Esophagus muscularis mucosa (tissue), 4 donors: ENCODE measurements around the gene HDGFL3. TPM values are rescaled to one million over a fixed set of nuclear protein-coding genes. Genes with fewer than 3 reads are reported as not detected.
"Not testable (repeated sequence)": the region's sequence is repeated elsewhere in the genome, so short reads cannot be mapped to it uniquely, and the experiment has no call there.

ENCODE experiments used
- DNase-seq: peaks from one replicate; pipeline ENCODE4 v3.0.0-alpha.2; 2017; ENCODE audit errors: extremely low spot score
- H3K27ac ChIP-seq, 4 donors: fragments of 200-600 bp; sonication (generic); replicated peaks in 1 of 4; 1 replicate in 3 of 4; 2 replicates in 1 of 4; pipeline ENCODE4 v1.5.1; 2016 to 2019; ENCODE audit warnings: mild to moderate bottlenecking in 1 of 4
- H3K27me3 ChIP-seq, 4 donors: fragments of 200-600 bp; sonication (generic); one replicate each; pipeline versions ENCODE4 v1.5.1 to v1.6.0; 2016 to 2019
- H3K36me3 ChIP-seq, 4 donors: fragments of 200-600 bp; sonication (generic); one replicate each; pipeline ENCODE4 v1.5.1; 2016 to 2019
- H3K4me1 ChIP-seq, 4 donors: fragments of 200-600 bp; sonication (generic); one replicate each; pipeline ENCODE4 v1.5.1; 2016 to 2019
- H3K4me3 ChIP-seq, 4 donors: fragments of 200-600 bp; sonication (generic); 1 replicate in 2 of 4; 2 replicates in 2 of 4; pipeline ENCODE4 v1.5.1; 2016 to 2019; ENCODE audit warnings: mild to moderate bottlenecking in 4 of 4, moderate library complexity in 1 of 4
- H3K9me3 ChIP-seq, 4 donors: fragments of 200-600 bp; sonication (generic); 1 replicate in 3 of 4; 2 replicates in 1 of 4; pipeline ENCODE4 v1.5.1; 2016 to 2019
- EP300 ChIP-seq: sonication (generic); formaldehyde crosslinking; IDR thresholded peaks from one replicate; pipeline ENCODE4 v1.6.1; 2017; ENCODE audit warnings: antibody characterized with exemption
- POLR2A ChIP-seq: fragments of 450-650 bp; IDR thresholded peaks from one replicate; pipeline ENCODE4 v1.6.1; 2017; ENCODE audit warnings: antibody characterized with exemption, moderate library complexity, mild to moderate bottlenecking, low read depth
- POLR2AphosphoS5 ChIP-seq, 2 donors: sonication (generic); formaldehyde crosslinking; IDR thresholded peaks; one replicate each; pipeline ENCODE4 v1.6.1; 2017; ENCODE audit warnings: antibody characterized with exemption in 2 of 2
- WGBS: methylation state at CpG from one replicate; pipeline ENCODE4 v1.1.5; 2018; 5-methylcytosine and 5-hydroxymethylcytosine counted together
- intact Hi-C: fragments of 100-400 bp; cut with DNase I; formaldehyde crosslinking; loops from one replicate; pipeline ENCODE4 v1.15.1; 2023
- total RNA-seq, 4 donors: library from RNA; depleted of rRNA; stranded (reverse); fragments of >200 nt; gene quantifications; one replicate each; pipeline versions ENCODE4 v1.1.0 to v1.2.1, GENCODE V29; 2016
- TF ChIP-seq, protein P1 (sequence below), 3 experiments: fragments of 200-600 bp in 2 of 3; fragments of 450-650 bp in 1 of 3; sonication (generic) in 2 of 3; IDR thresholded peaks; one replicate each; pipeline ENCODE4 v1.5.1; 2017 to 2019; ENCODE audit warnings: antibody characterized with exemption in 3 of 3, mild to moderate bottlenecking in 2 of 3, moderate library complexity in 1 of 3

The HDGFL3 gene
- total RNA-seq, 4 donors from 2014 or later, result 38.1 to 72.6 (median 47.9) TPM

DNA sequence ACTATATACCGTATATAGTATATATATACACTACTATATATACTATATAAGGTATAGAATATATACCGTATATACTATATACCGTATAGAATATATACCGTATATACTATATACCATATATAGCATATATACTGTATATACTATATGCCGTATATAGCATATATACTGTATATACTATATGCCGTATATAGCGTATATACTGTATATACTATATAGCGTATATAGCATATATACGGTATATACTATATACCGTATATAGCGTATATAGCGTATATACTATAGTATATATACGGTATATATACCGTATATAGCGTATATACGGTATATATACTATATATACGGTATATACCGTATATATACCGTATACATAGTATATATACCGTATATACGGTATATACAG lies 22.6 kb upstream of the HDGFL3 start:
- Histone ChIP-seq H3K36me3 (no peaks in the 10 kb centered on the region), H3K27ac (no peak overlapping the region), H3K4me1 (no peaks in the 10 kb centered on the region), H3K4me3 (no peak overlapping the region), H3K27me3 (no peaks in the 10 kb centered on the region), H3K9me3 (no peaks in the 10 kb centered on the region)
- no peak for DNase-seq
- intact Hi-C loops, result no loop called here
- TF ChIP-seq EP300, result no peak
- TF ChIP-seq POLR2AphosphoS5 (IDR thresholded peaks at IDR 0.05), result no peak
- TF ChIP-seq POLR2A, result no peak
- TF ChIP-seq, protein P1, sequence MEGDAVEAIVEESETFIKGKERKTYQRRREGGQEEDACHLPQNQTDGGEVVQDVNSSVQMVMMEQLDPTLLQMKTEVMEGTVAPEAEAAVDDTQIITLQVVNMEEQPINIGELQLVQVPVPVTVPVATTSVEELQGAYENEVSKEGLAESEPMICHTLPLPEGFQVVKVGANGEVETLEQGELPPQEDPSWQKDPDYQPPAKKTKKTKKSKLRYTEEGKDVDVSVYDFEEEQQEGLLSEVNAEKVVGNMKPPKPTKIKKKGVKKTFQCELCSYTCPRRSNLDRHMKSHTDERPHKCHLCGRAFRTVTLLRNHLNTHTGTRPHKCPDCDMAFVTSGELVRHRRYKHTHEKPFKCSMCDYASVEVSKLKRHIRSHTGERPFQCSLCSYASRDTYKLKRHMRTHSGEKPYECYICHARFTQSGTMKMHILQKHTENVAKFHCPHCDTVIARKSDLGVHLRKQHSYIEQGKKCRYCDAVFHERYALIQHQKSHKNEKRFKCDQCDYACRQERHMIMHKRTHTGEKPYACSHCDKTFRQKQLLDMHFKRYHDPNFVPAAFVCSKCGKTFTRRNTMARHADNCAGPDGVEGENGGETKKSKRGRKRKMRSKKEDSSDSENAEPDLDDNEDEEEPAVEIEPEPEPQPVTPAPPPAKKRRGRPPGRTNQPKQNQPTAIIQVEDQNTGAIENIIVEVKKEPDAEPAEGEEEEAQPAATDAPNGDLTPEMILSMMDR (IDR thresholded peaks at IDR 0.05), result no peak
- 93% methylated on average over 21 of the region's 21 CpGs for WGBS

DNA sequence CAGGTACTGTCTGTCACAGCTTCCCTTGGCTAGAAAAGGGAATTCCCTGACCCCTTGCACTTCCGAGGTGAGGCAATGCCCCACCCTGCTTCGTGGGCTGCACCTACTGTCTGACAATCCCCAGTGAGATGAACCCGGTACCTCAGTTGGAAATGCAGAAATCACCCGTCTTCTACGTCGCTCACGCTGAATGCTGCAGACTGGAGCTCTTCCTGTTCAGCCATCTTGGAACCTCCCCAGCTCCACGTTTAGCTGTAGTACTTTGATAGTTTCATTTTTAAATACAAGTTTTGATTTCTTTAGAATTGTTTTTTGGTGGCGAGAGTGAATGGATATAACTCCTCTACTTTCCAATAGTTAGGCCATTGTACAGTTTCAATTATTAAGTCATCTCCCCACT lies 17.8 kb upstream of the HDGFL3 start:
- Histone ChIP-seq H3K27ac (no peak overlapping the region), H3K27me3 (no peaks in the 10 kb centered on the region), H3K36me3 (no peaks in the 10 kb centered on the region), H3K4me1 (no peaks in the 10 kb centered on the region), H3K9me3 (peaks cover 0 to 5% (median 2%) of the 10 kb centered on the region in 4 donors), H3K4me3 (no peak overlapping the region)
- intact Hi-C loops, result no loop called here
- DNase-seq, result no peak
- no peak for TF ChIP-seq POLR2A
- TF ChIP-seq POLR2AphosphoS5 (IDR thresholded peaks at IDR 0.05), result no peak
- TF ChIP-seq, protein P1 (IDR thresholded peaks at IDR 0.05), result no peak
- TF ChIP-seq EP300, result no peak
- 82% methylated on average over 9 of the region's 9 CpGs for WGBS

DNA sequence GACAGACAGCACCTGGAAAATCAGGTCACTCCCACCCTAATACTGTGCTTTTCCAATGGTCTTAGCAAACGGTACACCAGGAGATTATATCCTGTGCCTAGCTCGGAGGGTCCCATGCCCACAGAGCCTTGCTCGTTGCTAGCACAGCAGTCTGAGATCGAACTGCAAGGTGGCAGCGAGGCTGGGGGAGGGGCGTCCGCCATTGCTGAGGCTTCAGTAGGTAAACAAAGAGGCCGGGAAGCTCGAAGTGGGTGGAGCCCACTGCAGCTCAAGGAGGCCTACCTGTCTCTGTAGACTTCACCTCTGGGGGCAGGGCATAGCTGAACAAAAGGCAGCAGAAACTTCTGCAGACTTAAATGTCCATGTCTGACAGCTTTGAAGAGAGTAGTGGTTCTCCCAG lies 14.2 kb upstream of the HDGFL3 start:
- intact Hi-C loops, H3K27me3 ChIP-seq, H3K4me1 ChIP-seq, H3K9me3 ChIP-seq, H3K4me3 ChIP-seq, H3K36me3 ChIP-seq, H3K27ac ChIP-seq, DNase-seq: not testable (repeated sequence)
- 90% methylated on average over 2 of the region's 9 CpGs for WGBS

DNA sequence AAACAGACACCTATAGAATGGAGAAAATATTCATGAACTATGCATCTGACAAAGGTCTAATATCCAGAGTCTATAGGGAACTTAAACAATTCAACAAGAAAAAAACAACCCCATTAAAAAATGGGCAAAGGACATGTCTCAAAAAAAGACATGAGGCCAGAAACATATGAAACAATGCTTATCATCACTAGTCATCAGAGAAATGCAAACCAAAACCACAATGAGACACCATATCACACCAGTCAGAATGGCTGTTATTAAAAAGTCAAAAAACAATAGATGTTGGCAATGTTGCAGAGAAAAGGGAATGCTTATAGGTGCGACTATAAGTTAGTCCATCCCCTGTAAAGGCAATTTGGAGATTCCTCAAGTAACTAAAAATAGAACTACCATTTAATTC lies 11.4 kb upstream of the HDGFL3 start:
- Histone ChIP-seq H3K27me3 (peaks cover 0 to 3% (median 0%) of the 10 kb centered on the region in 4 donors), H3K27ac (no peak overlapping the region), H3K4me1 (no peaks in the 10 kb centered on the region), H3K36me3 (no peaks in the 10 kb centered on the region), H3K4me3 (no peak overlapping the region), H3K9me3 (peaks cover 0 to 5% (median 2%) of the 10 kb centered on the region in 4 donors)
- WGBS, result 88% methylated on average over 1 of the region's 1 CpG
- intact Hi-C loops, result no loop called here
- DNase-seq, result no peak
- TF ChIP-seq EP300, result no peak
- no peak for TF ChIP-seq POLR2AphosphoS5 (IDR thresholded peaks at IDR 0.05)
- no peak for TF ChIP-seq POLR2A
- TF ChIP-seq, protein P1 (IDR thresholded peaks at IDR 0.05), result no peak

DNA sequence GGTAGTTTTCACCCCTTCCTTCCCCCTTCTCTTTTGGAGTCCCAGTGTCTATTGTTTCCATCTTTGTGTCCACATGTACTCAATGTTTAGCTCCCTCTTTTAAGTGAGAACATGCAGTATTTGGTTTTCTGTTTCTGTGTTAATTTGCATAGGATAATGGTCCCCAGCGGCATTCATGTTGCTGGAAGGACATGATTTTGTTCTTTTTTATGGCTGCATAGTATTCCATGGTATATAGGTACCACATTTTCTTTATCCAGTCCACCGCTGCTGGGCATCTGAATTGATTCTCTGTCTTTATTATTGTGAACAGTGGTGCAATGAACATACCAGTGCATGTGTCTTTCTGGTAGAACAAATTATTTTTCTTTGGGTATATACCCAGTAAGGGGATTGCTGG lies 7.7 kb upstream of the HDGFL3 start:
- Histone ChIP-seq H3K9me3 (no peaks in the 10 kb centered on the region), H3K36me3 (no peaks in the 10 kb centered on the region), H3K27me3 (peaks cover 0 to 3% (median 0%) of the 10 kb centered on the region in 4 donors), H3K4me1 (no peaks in the 10 kb centered on the region), H3K4me3 (no peak overlapping the region), H3K27ac (no peak overlapping the region)
- TF ChIP-seq, protein P1 (IDR thresholded peaks at IDR 0.05), result no peak
- TF ChIP-seq POLR2AphosphoS5 (IDR thresholded peaks at IDR 0.05) (no peak), POLR2A (no peak), EP300 (no peak)
- WGBS, result 97% methylated on average over 2 of the region's 2 CpGs
- intact Hi-C loops, result no loop called here
- DNase-seq, result no peak
